GM12878 (cell line): ENCODE measurements around the gene YWHAG. TPM values are rescaled to one million over a fixed set of nuclear protein-coding genes. Genes with fewer than 3 reads are reported as not detected.

Experiments used
- ATAC-seq: fragments of 200-7000 bp; cut with Tn5 transposase; 3 replicates; pipeline ENCODE4 v1.9.1; 2020; ENCODE audit warnings: mild to moderate bottlenecking, moderate library complexity
- BruUV-seq: library from RNA; stranded (reverse); fragments of 400-500 nt; replicated peaks from 2 replicates; lab custom pipeline; 2021; lab: Mats Ljungman, UMichigan
- CTCF ChIA-PET: fragments of 300-600 bp; sonication (Branson Sonifier 250); formaldehyde crosslinking; extraction: SDS; loops from one replicate; lab custom pipeline; 2021; ENCODE audit warnings: inconsistent platforms; lab: Yijun Ruan, JAX
- POLR2A ChIA-PET: fragments of 350-600 bp; formaldehyde crosslinking; extraction: SDS; loops from one replicate; lab custom pipeline; 2021; ENCODE audit warnings: inconsistent platforms; lab: Charles Lee
- RAD21 ChIA-PET: fragments of 300-600 bp; sonication (Branson Sonifier 250); formaldehyde crosslinking; loops from one replicate; lab custom pipeline; 2023; ENCODE audit warnings: antibody characterized with exemption; ENCODE audit not compliant: unreplicated experiment; lab: Charles Lee
- SMC1A ChIA-PET: fragments of 300-600 bp; sonication (Branson Sonifier 250); formaldehyde crosslinking; loops from one replicate; lab custom pipeline; 2023; ENCODE audit not compliant: unreplicated experiment, uncharacterized antibody; lab: Charles Lee
- DNase-seq: peaks from one replicate; pipeline ENCODE4 v3.0.0-alpha.2; 2011; ENCODE audit warnings: low read depth, low spot score
- FAIRE-seq: peaks from 3 replicates; lab custom pipeline; 2011; peaks lifted over from hg19 to GRCh38; lab: Jason Lieb, UNC
- H2AFZ ChIP-seq: 2 replicates; pipeline ENCODE4 v1.6.0; 2011; ENCODE audit warnings: low read depth, low read length, control low read depth; ENCODE audit not compliant: control insufficient read depth
- H3K27ac ChIP-seq: 2 replicates; pipeline ENCODE4 v1.5.1; 2011; ENCODE audit warnings: control low read depth; ENCODE audit not compliant: control insufficient read depth, insufficient read depth
- H3K27me3 ChIP-seq, 2 experiments: replicated peaks in 1 of 2; 2 replicates each; pipeline versions ENCODE4 v1.6.0 to v1.6.1; 2011; ENCODE audit warnings: low read length in 1 of 2; ENCODE audit not compliant: control insufficient read depth in 2 of 2, insufficient read depth in 2 of 2
- H3K36me3 ChIP-seq, 2 experiments: 2 replicates each; pipeline ENCODE4 v1.5.1; 2011; ENCODE audit warnings: low read length in 1 of 2; ENCODE audit not compliant: control insufficient read depth in 2 of 2, insufficient read depth in 2 of 2
- H3K4me1 ChIP-seq: 2 replicates; pipeline ENCODE4 v1.6.1; 2011; ENCODE audit warnings: mild to moderate bottlenecking, low read length, moderate library complexity, mixed read lengths; ENCODE audit not compliant: control insufficient read depth, insufficient read depth
- H3K4me2 ChIP-seq: 2 replicates; pipeline ENCODE4 v1.6.0; 2011; ENCODE audit warnings: control low read depth; ENCODE audit not compliant: control insufficient read depth, insufficient read depth
- H3K4me3 ChIP-seq: fragments of 200-600 bp; sonication (generic); 2 replicates; pipeline ENCODE4 v1.5.1; 2016
- H3K79me2 ChIP-seq: 2 replicates; pipeline ENCODE4 v1.6.0; 2011; ENCODE audit warnings: low read length; ENCODE audit not compliant: control insufficient read depth, insufficient read depth
- H3K9ac ChIP-seq: 2 replicates; pipeline ENCODE4 v1.8.0; 2011; ENCODE audit warnings: low read length, control low read depth, mixed read lengths; ENCODE audit not compliant: control insufficient read depth, insufficient read depth
- H3K9me3 ChIP-seq: replicated peaks from 3 replicates; pipeline ENCODE4 v1.5.1; 2011; ENCODE audit warnings: mild to moderate bottlenecking, low read length; ENCODE audit not compliant: control insufficient read depth, insufficient read depth
- H4K20me1 ChIP-seq: 2 replicates; pipeline ENCODE4 v1.6.0; 2011; ENCODE audit not compliant: control insufficient read depth, insufficient read depth
- BACH1 ChIP-seq: fragments of 450-650 bp; IDR thresholded peaks from 2 replicates; pipeline ENCODE4 v1.6.1; 2017; ENCODE audit warnings: mild to moderate bottlenecking, borderline replicate concordance
- CEBPB ChIP-seq, 2 experiments: fragments of 150-350 bp in 1 of 2; IDR thresholded peaks; 2 replicates each; pipeline ENCODE4 v1.6.1; 2012 to 2014; ENCODE audit warnings: low read depth in 2 of 2, low read length in 2 of 2, borderline replicate concordance in 1 of 2, inconsistent platforms in 1 of 2
- CHD1 ChIP-seq: IDR thresholded peaks from 2 replicates; pipeline ENCODE4 v1.6.1; 2012; ENCODE audit warnings: low read depth, low read length, improper control_type of control experiment
- EZH2 ChIP-seq: IDR thresholded peaks from 2 replicates; pipeline ENCODE4 v1.6.1; 2012; ENCODE audit warnings: low read depth, mild to moderate bottlenecking, control low read depth, inconsistent platforms, low read length, borderline replicate concordance; ENCODE audit not compliant: control insufficient read depth
- FOS ChIP-seq: IDR thresholded peaks from 3 replicates; pipeline ENCODE4 v1.6.1; 2011; ENCODE audit warnings: borderline replicate concordance; ENCODE audit not compliant: insufficient read length; ENCODE audit errors: extremely low read depth
- FOXM1 ChIP-seq: IDR thresholded peaks from 2 replicates; pipeline ENCODE4 v1.6.1; 2012; ENCODE audit warnings: low read depth, mild to moderate bottlenecking, inconsistent platforms, low read length, moderate library complexity
- GABPA ChIP-seq: IDR thresholded peaks from 2 replicates; pipeline ENCODE4 v1.6.1; 2014; ENCODE audit warnings: antibody characterized with exemption, low read depth, mild to moderate bottlenecking, inconsistent platforms
- IRF3 ChIP-seq: fragments of 450-650 bp; IDR thresholded peaks from 2 replicates; pipeline ENCODE4 v1.6.1; 2014; ENCODE audit warnings: mild to moderate bottlenecking
- IRF4 ChIP-seq: IDR thresholded peaks from 2 replicates; pipeline ENCODE4 v1.6.1; 2011; ENCODE audit warnings: low read depth, low read length
- JUNB ChIP-seq: IDR thresholded peaks from 2 replicates; pipeline ENCODE4 v1.6.1; 2016; ENCODE audit warnings: antibody characterized with exemption, mild to moderate bottlenecking
- MEF2A ChIP-seq: IDR thresholded peaks from 2 replicates; pipeline ENCODE4 v1.6.1; 2011; ENCODE audit warnings: low read depth, mild to moderate bottlenecking, low read length, moderate library complexity; ENCODE audit not compliant: insufficient read depth
- NFYA ChIP-seq: IDR thresholded peaks from 2 replicates; pipeline ENCODE4 v1.6.1; 2011; ENCODE audit warnings: low read depth, mild to moderate bottlenecking, low read length, improper control_type of control experiment, borderline replicate concordance
- PML ChIP-seq: IDR thresholded peaks from 2 replicates; pipeline ENCODE4 v1.6.1; 2012; ENCODE audit warnings: low read length, inconsistent platforms
- STAT3 ChIP-seq: IDR thresholded peaks from 2 replicates; pipeline ENCODE4 v1.6.1; 2011; ENCODE audit warnings: low read depth, low read length, improper control_type of control experiment
- TCF12 ChIP-seq: IDR thresholded peaks from 2 replicates; pipeline ENCODE4 v1.6.1; 2011; ENCODE audit warnings: low read depth, mild to moderate bottlenecking, low read length
- ZBTB4 ChIP-seq: fragments of 450-650 bp; formaldehyde crosslinking; IDR thresholded peaks from 2 replicates; pipeline ENCODE4 v1.4.0; 2022; ENCODE audit warnings: mild to moderate bottlenecking, moderate library complexity
- WGBS: methylation state at CpG from one replicate; pipeline ENCODE4 v1.1.6; 2016; ENCODE audit warnings: low lambda C conversion rate; ENCODE audit not compliant: insufficient replicate concordance, insufficient coverage; ENCODE audit errors: missing lambda C conversion rate; 5-methylcytosine and 5-hydroxymethylcytosine counted together
- in situ Hi-C: fragments of 300-500 bp; cut with MboI; formaldehyde crosslinking; loops from 9 replicates; pipeline ENCODE4 v1.14.3; 2018; ENCODE audit warnings: mixed read lengths
- intact Hi-C: fragments of 100-400 bp; cut with micrococcal nuclease; formaldehyde crosslinking; loops from one replicate; pipeline ENCODE4 v1.14.2; 2022; ENCODE audit not compliant: unreplicated experiment
- polyA plus RNA-seq, 11 experiments: library from polyadenylated mRNA; depleted of rRNA in 4 of 11; unstranded in 6 of 11; stranded (reverse) in 5 of 11; fragments of >200 nt; fragmentation: Nextera tagmentation in 4 of 11; fragmentation: Illumina TruSeq in 1 of 11; extraction: Ambion mirVana in 4 of 11; extraction: Trizol in 1 of 11; gene quantifications; 1 replicate in 1 of 11; 2 replicates in 10 of 11; pipeline versions ENCODE4 v1.2.1 to v1.2.3, GENCODE V29; 2011 to 2016; ENCODE audit warnings: inconsistent platforms in 2 of 11, missing spikeins in 2 of 11, low read depth in 1 of 11
- total RNA-seq, 4 experiments: library from RNA; depleted of rRNA in 3 of 4; stranded (reverse); fragments of >200 nt in 3 of 4; fragmentation: Illumina TruSeq in 1 of 4; extraction: Trizol in 1 of 4; gene quantifications; 2 replicates each; pipeline versions ENCODE4 v1.2.1 to v1.2.3, GENCODE V29; 2013 to 2021
- TF ChIP-seq, protein P1 (sequence below): IDR thresholded peaks from 2 replicates; pipeline ENCODE4 v1.6.1; 2011; ENCODE audit warnings: borderline replicate concordance, low read depth, mild to moderate bottlenecking, moderate library complexity, low read length; ENCODE audit not compliant: insufficient read depth, poor library complexity, severe bottlenecking

The YWHAG gene
- total and polyA plus RNA-seq, 10 of the 15 experiments (the other 5 are each of a cell fraction or from before 2014, with no cell fraction given): 20.2 to 157 (median 41.3) TPM

- intact Hi-C loops (loop anchor here (1.0 kb wide), 1 partner anchor 41 kb away; no protein-coding TSS in a partner anchor), in situ Hi-C loops (no loop called here)
- H3K4me1 ChIP-seq: peaks cover 10% of the 10 kb centered on the region
- peak overlapping the region; percentile 99 for H3K4me3 ChIP-seq
- ChIA-PET POLR2A (interaction anchor here (0.6 to 4.9 kb wide), 10 partner anchors 18 to 1406 kb away, joined by 3 to 67 read pairs (median 4); partner anchors contain the start of gene HSPB1), RAD21 (interaction anchor here (0.7 to 4.4 kb wide), 7 partner anchors 9 to 45 kb away, joined by 3 to 58 read pairs (median 4); no protein-coding TSS in a partner anchor), SMC1A (interaction anchor here (1.1 to 3.3 kb wide), 4 partner anchors 18 to 42 kb away, joined by 3 to 29 read pairs (median 8); no protein-coding TSS in a partner anchor), CTCF (interaction anchor here (0.5 to 4.0 kb wide), 15 partner anchors 10 to 487 kb away, joined by 3 to 58 read pairs (median 4); no protein-coding TSS in a partner anchor)
- peaks cover 0 to 18% of the 10 kb centered on the region in 2 experiments; a peak in 3 of 4 replicates for H3K36me3 ChIP-seq
- peaks cover 2% of the 10 kb centered on the region; the same call in 2 of the 3 replicates for H3K9me3 ChIP-seq
- peak overlapping the region; percentile 96 for H3K4me2 ChIP-seq
- 3% methylated on average over 32 of the region's 41 CpGs for WGBS
- peak overlapping the region; percentile 83 for H3K9ac ChIP-seq
- H4K20me1 ChIP-seq: 0 out of 2 replicates have a peak, but pooled peaks cover 4% of the 10 kb centered on the region
- peak; percentile 85 for DNase-seq
- FAIRE-seq: no peak
- BruUV-seq: no TSS peak
- peak; percentile 95 for ATAC-seq
- peaks cover 44% of the 10 kb centered on the region for H3K79me2 ChIP-seq
- no peaks in the 10 kb centered on the region for H3K27me3 ChIP-seq
- peak overlapping the region; percentile 96 for H3K27ac ChIP-seq
- H2AFZ ChIP-seq: peak overlapping the region; percentile 96
- TF ChIP-seq JUNB (no peak), BACH1 (peak; percentile 89; the same call in 1 of the 2 replicates), FOXM1 (no peak), TCF12 (peak; percentile 47; the same call in 1 of the 2 replicates), GABPA (no peak), CHD1 (no peak), PML (no peak), EZH2 (no peak), CEBPB (IDR thresholded peaks at IDR 0.05; ENCODE audit: borderline replicate concordance in 1 of 2, low read depth in 2 of 2, low read length in 2 of 2) (no peak), FOS (no peak), ZBTB4 (CRISPR knock-in tag) (no peak), MEF2A (no peak), STAT3 (no peak), IRF4 (no peak), NFYA (no peak), IRF3 (no peak)
- TF ChIP-seq, protein P1, sequence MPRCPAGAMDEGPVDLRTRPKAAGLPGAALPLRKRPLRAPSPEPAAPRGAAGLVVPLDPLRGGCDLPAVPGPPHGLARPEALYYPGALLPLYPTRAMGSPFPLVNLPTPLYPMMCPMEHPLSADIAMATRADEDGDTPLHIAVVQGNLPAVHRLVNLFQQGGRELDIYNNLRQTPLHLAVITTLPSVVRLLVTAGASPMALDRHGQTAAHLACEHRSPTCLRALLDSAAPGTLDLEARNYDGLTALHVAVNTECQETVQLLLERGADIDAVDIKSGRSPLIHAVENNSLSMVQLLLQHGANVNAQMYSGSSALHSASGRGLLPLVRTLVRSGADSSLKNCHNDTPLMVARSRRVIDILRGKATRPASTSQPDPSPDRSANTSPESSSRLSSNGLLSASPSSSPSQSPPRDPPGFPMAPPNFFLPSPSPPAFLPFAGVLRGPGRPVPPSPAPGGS: no peak
Observed at GRCh38 chr7:76359111-76359977, 553 bp upstream of the YWHAG start.
